ENCODE measurements around the gene RC3H1. TPM values are rescaled to one million over a fixed set of nuclear protein-coding genes. Genes with fewer than 3 reads are reported as not detected.

Gene RC3H1
- total and polyA plus RNA-seq, 2 of the 13 experiments (the other 11 are each of a cell fraction or from before 2014, with no cell fraction given) = 11.2 to 19.6 TPM

GRCh38 chr1:173963477-173963876, 58.7 kb downstream of the RC3H1 start:
- BruUV-seq (replicated peaks) = no TSS peak
- Histone ChIP-seq H3K79me2 (ENCODE audit: insufficient read depth, low read length) (no peaks in the 10 kb centered on the region), H3K27ac (ENCODE audit: extremely low read length, insufficient read depth, low read length) (no peak overlapping the region), H3K4me2 (ENCODE audit: low read depth, low read length) (no peak overlapping the region), H2AFZ (ENCODE audit: low read length) (no peak overlapping the region), H3K9ac (ENCODE audit: insufficient read depth, low read depth, low read length) (no peak overlapping the region), H4K20me1 (ENCODE audit: insufficient read depth, low read length) (no peaks in the 10 kb centered on the region), H3K27me3 (ENCODE audit: control insufficient read depth in 1 of 2, insufficient read depth in 2 of 2, low read length in 2 of 2) (no peaks in the 10 kb centered on the region), H3K4me3 (replicated peaks in 1 of 3; ENCODE audit: insufficient read depth in 1 of 3, low read depth in 2 of 3, low read length in 3 of 3) (no peak overlapping the region), H3K36me3 (replicated peaks in 1 of 2; ENCODE audit: control insufficient read depth in 1 of 2, insufficient read depth in 2 of 2, low read length in 2 of 2) (peaks cover 10 to 69% of the 10 kb centered on the region in 2 experiments), H3K4me1 (ENCODE audit: insufficient read depth, low read length) (no peaks in the 10 kb centered on the region), H3K9me3 (ENCODE audit: low read length) (no peaks in the 10 kb centered on the region)
- ChIA-PET CTCF (ENCODE audit: low intra/inter-chr PET ratio, low total read pairs) (no interaction called here), POLR2A (no interaction called here)
- DNase-seq (ENCODE audit: low spot score) (no peak), FAIRE-seq (no peak), ATAC-seq (no peak)
- in situ Hi-C loops (cut with HindIII; ENCODE audit: extremely low pct_ligation_motif_present, low pct_unique_long_range_greater_than_20kb) (no loop called here), intact Hi-C loops (cut with micrococcal nuclease; ENCODE audit: unreplicated experiment) (no loop called here)
- WGBS (ENCODE audit: low lambda C conversion rate) = 94% methylated on average over 1 of the region's 1 CpG
- TF ChIP-seq MAFF (IDR thresholded peaks at IDR 0.05; ENCODE audit: low read depth, low read length) = peak; percentile 28; the same call in 1 of the 2 replicates
- TF ChIP-seq JDP2 (CRISPR knock-in tag; IDR thresholded peaks at IDR 0.05; ENCODE audit: borderline replicate concordance) = no peak
- TF ChIP-seq MAFK (conservative IDR thresholded peaks at IDR 0.05 in 1 of 2, IDR thresholded peaks at IDR 0.05 in 1 of 2; ENCODE audit: low read length in 2 of 2) = peak in 1 of 2 experiments; percentile 58; a peak in 2 of 4 replicates

DNA sequence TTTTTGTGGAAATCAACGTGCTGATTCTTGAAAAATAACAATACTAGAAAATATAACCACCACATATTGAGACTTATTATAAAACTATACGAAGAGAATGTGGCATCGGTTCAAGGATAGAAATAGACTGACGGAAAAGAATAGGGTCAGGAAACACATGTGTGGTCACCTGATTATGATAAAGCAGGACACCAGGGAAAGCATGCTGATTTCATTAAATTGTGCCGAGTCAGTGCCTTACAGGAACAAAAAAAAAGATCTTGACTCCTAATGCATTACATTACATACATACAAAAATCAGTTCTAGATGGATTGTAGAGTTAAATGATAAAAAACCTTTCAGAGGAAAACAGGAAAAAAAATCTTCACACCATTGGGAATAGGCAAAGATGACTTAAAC, 61.5 kb downstream of the RC3H1 start:
- DNase-seq (ENCODE audit: low spot score) = no peak
- H4K20me1 ChIP-seq (ENCODE audit: insufficient read depth, low read length) = no peaks in the 10 kb centered on the region
- H3K36me3 ChIP-seq (replicated peaks in 1 of 2; ENCODE audit: control insufficient read depth in 1 of 2, insufficient read depth in 2 of 2, low read length in 2 of 2) = peaks cover 11 to 64% of the 10 kb centered on the region in 2 experiments
- no peaks in the 10 kb centered on the region for H3K79me2 ChIP-seq (ENCODE audit: insufficient read depth, low read length)
- intact Hi-C loops (cut with micrococcal nuclease; ENCODE audit: unreplicated experiment) (no loop called here), in situ Hi-C loops (cut with HindIII; ENCODE audit: extremely low pct_ligation_motif_present, low pct_unique_long_range_greater_than_20kb) (no loop called here)
- no peaks in the 10 kb centered on the region for H3K27me3 ChIP-seq (ENCODE audit: control insufficient read depth in 1 of 2, insufficient read depth in 2 of 2, low read length in 2 of 2)
- BruUV-seq (replicated peaks) = no TSS peak
- no peak overlapping the region for H3K4me2 ChIP-seq (ENCODE audit: low read depth, low read length)
- 98% methylated on average over 5 of the region's 5 CpGs for WGBS (ENCODE audit: low lambda C conversion rate)
- no peak overlapping the region for H3K4me3 ChIP-seq (replicated peaks in 1 of 3; ENCODE audit: insufficient read depth in 1 of 3, low read depth in 2 of 3, low read length in 3 of 3)
- no peak overlapping the region for H3K27ac ChIP-seq (ENCODE audit: extremely low read length, insufficient read depth, low read length)
- no peak overlapping the region for H3K9ac ChIP-seq (ENCODE audit: insufficient read depth, low read depth, low read length)
- ATAC-seq = no peak
- CTCF ChIA-PET (ENCODE audit: low intra/inter-chr PET ratio, low total read pairs) = no interaction called here
- no peak for FAIRE-seq
- POLR2A ChIA-PET = no interaction called here
- no peak overlapping the region for H2AFZ ChIP-seq (ENCODE audit: low read length)
- H3K9me3 ChIP-seq (ENCODE audit: low read length) = no peaks in the 10 kb centered on the region
- no peaks in the 10 kb centered on the region for H3K4me1 ChIP-seq (ENCODE audit: insufficient read depth, low read length)
- TF ChIP-seq, protein P1, sequence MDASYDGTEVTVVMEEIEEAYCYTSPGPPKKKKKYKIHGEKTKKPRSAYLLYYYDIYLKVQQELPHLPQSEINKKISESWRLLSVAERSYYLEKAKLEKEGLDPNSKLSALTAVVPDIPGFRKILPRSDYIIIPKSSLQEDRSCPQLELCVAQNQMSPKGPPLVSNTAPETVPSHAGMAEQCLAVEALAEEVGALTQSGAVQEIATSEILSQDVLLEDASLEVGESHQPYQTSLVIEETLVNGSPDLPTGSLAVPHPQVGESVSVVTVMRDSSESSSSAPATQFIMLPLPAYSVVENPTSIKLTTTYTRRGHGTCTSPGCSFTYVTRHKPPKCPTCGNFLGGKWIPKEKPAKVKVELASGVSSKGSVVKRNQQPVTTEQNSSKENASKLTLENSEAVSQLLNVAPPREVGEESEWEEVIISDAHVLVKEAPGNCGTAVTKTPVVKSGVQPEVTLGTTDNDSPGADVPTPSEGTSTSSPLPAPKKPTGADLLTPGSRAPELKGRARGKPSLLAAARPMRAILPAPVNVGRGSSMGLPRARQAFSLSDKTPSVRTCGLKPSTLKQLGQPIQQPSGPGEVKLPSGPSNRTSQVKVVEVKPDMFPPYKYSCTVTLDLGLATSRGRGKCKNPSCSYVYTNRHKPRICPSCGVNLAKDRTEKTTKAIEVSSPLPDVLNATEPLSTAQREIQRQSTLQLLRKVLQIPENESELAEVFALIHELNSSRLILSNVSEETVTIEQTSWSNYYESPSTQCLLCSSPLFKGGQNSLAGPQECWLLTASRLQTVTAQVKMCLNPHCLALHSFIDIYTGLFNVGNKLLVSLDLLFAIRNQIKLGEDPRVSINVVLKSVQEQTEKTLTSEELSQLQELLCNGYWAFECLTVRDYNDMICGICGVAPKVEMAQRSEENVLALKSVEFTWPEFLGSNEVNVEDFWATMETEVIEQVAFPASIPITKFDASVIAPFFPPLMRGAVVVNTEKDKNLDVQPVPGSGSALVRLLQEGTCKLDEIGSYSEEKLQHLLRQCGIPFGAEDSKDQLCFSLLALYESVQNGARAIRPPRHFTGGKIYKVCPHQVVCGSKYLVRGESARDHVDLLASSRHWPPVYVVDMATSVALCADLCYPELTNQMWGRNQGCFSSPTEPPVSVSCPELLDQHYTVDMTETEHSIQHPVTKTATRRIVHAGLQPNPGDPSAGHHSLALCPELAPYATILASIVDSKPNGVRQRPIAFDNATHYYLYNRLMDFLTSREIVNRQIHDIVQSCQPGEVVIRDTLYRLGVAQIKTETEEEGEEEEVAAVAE (CRISPR knock-in tag; IDR thresholded peaks at IDR 0.05; ENCODE audit: borderline replicate concordance) = no peak
- peak; percentile 32 to 54; a peak in 3 of 4 replicates for TF ChIP-seq MAFK (conservative IDR thresholded peaks at IDR 0.05 in 1 of 2, IDR thresholded peaks at IDR 0.05 in 1 of 2; ENCODE audit: low read length in 2 of 2)
- TF ChIP-seq, protein P2, sequence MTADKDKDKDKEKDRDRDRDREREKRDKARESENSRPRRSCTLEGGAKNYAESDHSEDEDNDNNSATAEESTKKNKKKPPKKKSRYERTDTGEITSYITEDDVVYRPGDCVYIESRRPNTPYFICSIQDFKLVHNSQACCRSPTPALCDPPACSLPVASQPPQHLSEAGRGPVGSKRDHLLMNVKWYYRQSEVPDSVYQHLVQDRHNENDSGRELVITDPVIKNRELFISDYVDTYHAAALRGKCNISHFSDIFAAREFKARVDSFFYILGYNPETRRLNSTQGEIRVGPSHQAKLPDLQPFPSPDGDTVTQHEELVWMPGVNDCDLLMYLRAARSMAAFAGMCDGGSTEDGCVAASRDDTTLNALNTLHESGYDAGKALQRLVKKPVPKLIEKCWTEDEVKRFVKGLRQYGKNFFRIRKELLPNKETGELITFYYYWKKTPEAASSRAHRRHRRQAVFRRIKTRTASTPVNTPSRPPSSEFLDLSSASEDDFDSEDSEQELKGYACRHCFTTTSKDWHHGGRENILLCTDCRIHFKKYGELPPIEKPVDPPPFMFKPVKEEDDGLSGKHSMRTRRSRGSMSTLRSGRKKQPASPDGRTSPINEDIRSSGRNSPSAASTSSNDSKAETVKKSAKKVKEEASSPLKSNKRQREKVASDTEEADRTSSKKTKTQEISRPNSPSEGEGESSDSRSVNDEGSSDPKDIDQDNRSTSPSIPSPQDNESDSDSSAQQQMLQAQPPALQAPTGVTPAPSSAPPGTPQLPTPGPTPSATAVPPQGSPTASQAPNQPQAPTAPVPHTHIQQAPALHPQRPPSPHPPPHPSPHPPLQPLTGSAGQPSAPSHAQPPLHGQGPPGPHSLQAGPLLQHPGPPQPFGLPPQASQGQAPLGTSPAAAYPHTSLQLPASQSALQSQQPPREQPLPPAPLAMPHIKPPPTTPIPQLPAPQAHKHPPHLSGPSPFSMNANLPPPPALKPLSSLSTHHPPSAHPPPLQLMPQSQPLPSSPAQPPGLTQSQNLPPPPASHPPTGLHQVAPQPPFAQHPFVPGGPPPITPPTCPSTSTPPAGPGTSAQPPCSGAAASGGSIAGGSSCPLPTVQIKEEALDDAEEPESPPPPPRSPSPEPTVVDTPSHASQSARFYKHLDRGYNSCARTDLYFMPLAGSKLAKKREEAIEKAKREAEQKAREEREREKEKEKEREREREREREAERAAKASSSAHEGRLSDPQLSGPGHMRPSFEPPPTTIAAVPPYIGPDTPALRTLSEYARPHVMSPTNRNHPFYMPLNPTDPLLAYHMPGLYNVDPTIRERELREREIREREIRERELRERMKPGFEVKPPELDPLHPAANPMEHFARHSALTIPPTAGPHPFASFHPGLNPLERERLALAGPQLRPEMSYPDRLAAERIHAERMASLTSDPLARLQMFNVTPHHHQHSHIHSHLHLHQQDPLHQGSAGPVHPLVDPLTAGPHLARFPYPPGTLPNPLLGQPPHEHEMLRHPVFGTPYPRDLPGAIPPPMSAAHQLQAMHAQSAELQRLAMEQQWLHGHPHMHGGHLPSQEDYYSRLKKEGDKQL (CRISPR knock-in tag; IDR thresholded peaks at IDR 0.05; ENCODE audit: low read depth) = no peak

Data from HepG2 (cell line).